ENCODE data around the gene ARFGAP3. TPM values are rescaled to one million over a fixed set of nuclear protein-coding genes. Genes with fewer than 3 reads are reported as not detected.

The ARFGAP3 gene
- total RNA-seq, 2 donors from 2014 or later = 21.2 to 39.8 TPM

GRCh38 chr22:42871146-42872050, 14.3 kb upstream of the ARFGAP3 start:
- DNase-seq = no peak
- intact Hi-C loops (cut with DNase I) = no loop called here
- no peak for ATAC-seq

GRCh38 chr22:42869888-42870480, 12.9 kb upstream of the ARFGAP3 start:
- intact Hi-C loops (cut with DNase I) = loop anchor here in 1 of 2 donors (5.0 kb wide), 1 partner anchor 32 kb away; no protein-coding TSS in a partner anchor
- ATAC-seq (no peak), DNase-seq (no peak)

GRCh38 chr22:42869463-42869862, 12.4 kb upstream of the ARFGAP3 start:
- no peak for ATAC-seq
- no peak for DNase-seq
- intact Hi-C loops (cut with DNase I) = loop anchor here in 1 of 2 donors (5.0 kb wide), 1 partner anchor 33 kb away; no protein-coding TSS in a partner anchor

GRCh38 chr22:42868751-42869251, 11.7 kb upstream of the ARFGAP3 start:
- DNase-seq = peak; percentile 48
- intact Hi-C loops (cut with DNase I) = loop anchor here in 1 of 2 donors (5.0 kb wide), 1 partner anchor 34 kb away; no protein-coding TSS in a partner anchor

GRCh38 chr22:42866100-42866499, 9.0 kb upstream of the ARFGAP3 start:
- intact Hi-C loops (cut with DNase I) = loop anchor here in 1 of 2 donors (5.0 kb wide), 1 partner anchor 36 kb away; no protein-coding TSS in a partner anchor
- DNase-seq (no peak), ATAC-seq (no peak)

More at GRCh38 chr22:42868751-42869251, 11.7 kb upstream of the ARFGAP3 start:
- peak; percentile 65 to 78 for ATAC-seq

GRCh38 chr22:42865536-42865935, 8.5 kb upstream of the ARFGAP3 start:
- intact Hi-C loops (cut with DNase I) = loop anchor here in 1 of 2 donors (5.0 kb wide), 1 partner anchor 37 kb away; no protein-coding TSS in a partner anchor
- no peak for ATAC-seq

GRCh38 chr22:42863349-42863961, 6.4 kb upstream of the ARFGAP3 start:
- ATAC-seq = no peak
- no peak for DNase-seq
- intact Hi-C loops (cut with DNase I) = no loop called here

More at GRCh38 chr22:42865536-42865935, 8.5 kb upstream of the ARFGAP3 start:
- no peak for DNase-seq

- intact Hi-C loops (cut with DNase I) = no loop called here
- ATAC-seq (no peak), DNase-seq (no peak)
Measured at GRCh38 chr22:42862045-42862734, 5.1 kb upstream of the ARFGAP3 start.

- intact Hi-C loops (cut with DNase I) = no loop called here
- ATAC-seq (no peak), DNase-seq (no peak)
Measured at GRCh38 chr22:42860968-42861367, 3.9 kb upstream of the ARFGAP3 start.

- DNase-seq = no peak
- ATAC-seq = no peak
- intact Hi-C loops (cut with DNase I) = no loop called here
Measured at GRCh38 chr22:42857845-42858481, 890 bp upstream of the ARFGAP3 start.

- DNase-seq (peak; percentile 80), ATAC-seq (peak; percentile 19 to 22)
- intact Hi-C loops (cut with DNase I) = no loop called here
Measured at GRCh38 chr22:42856179-42856864, 751 bp downstream of the ARFGAP3 start.

- no peak for ATAC-seq
- DNase-seq = no peak
- intact Hi-C loops (cut with DNase I) = no loop called here
Measured at GRCh38 chr22:42855721-42856120, 1.4 kb downstream of the ARFGAP3 start.

- no peak for DNase-seq
- ATAC-seq = no peak
- intact Hi-C loops (cut with DNase I) = no loop called here
Measured at GRCh38 chr22:42855211-42855610, 1.9 kb downstream of the ARFGAP3 start.

GRCh38 chr22:42848941-42849550, 8.0 kb downstream of the ARFGAP3 start:
- peak in 1 of 2 donors; percentile 38 for ATAC-seq

GRCh38 chr22:42847110-42847509, 10.0 kb downstream of the ARFGAP3 start:
- ATAC-seq (no peak), DNase-seq (no peak)
- intact Hi-C loops (cut with DNase I) = no loop called here

More at GRCh38 chr22:42848941-42849550, 8.0 kb downstream of the ARFGAP3 start:
- no peak for DNase-seq
- intact Hi-C loops (cut with DNase I) = no loop called here

GRCh38 chr22:42844756-42845155, 12.3 kb downstream of the ARFGAP3 start:
- ATAC-seq = peak in 1 of 2 donors; percentile 59
- intact Hi-C loops (cut with DNase I) = no loop called here
- DNase-seq = no peak

- intact Hi-C loops (cut with DNase I) = no loop called here
Measured at GRCh38 chr22:42842658-42843370, 14.3 kb downstream of the ARFGAP3 start.

More at GRCh38 chr22:42842658-42843370, 14.3 kb downstream of the ARFGAP3 start:
- peak in 1 of 2 donors; percentile 17 for ATAC-seq
- DNase-seq = no peak
